Motor neuron (in vitro differentiated cells): ENCODE data around the gene SH3RF2. TPM values are rescaled to one million over a fixed set of nuclear protein-coding genes. Genes with fewer than 3 reads are reported as not detected.
"Not testable (repeated sequence)": the region's sequence is repeated elsewhere in the genome, so short reads cannot be mapped to it uniquely, and the experiment has no call there.

Source experiments
- ATAC-seq, 8 experiments: fragments of 200-7000 bp; cut with Tn5 transposase; replicated peaks in 6 of 8; 2 replicates each; pipeline ENCODE4 v1.8.0; 2021; ENCODE audit warnings: mild to moderate bottlenecking in 8 of 8, moderate library complexity in 8 of 8
- H3K27ac ChIP-seq, 2 donors: fragments of 250-450 bp; sonication (Bioruptor Pico); 2 replicates each; pipeline ENCODE4 v1.9.0; 2021; ENCODE audit warnings: antibody characterized with exemption in 2 of 2, mild to moderate bottlenecking in 2 of 2, moderate library complexity in 1 of 2
- H3K4me1 ChIP-seq, 2 donors: fragments of 250-450 bp; sonication (Bioruptor Pico); replicated peaks in 1 of 2; 2 replicates each; pipeline ENCODE4 v1.6.1; 2021; ENCODE audit warnings: antibody characterized with exemption in 2 of 2, mild to moderate bottlenecking in 2 of 2, moderate library complexity in 1 of 2
- H3K4me3 ChIP-seq, 5 donors: fragments of 250-450 bp; sonication (Bioruptor Pico); 2 replicates each; pipeline ENCODE4 v1.9.0; 2021; ENCODE audit warnings: antibody characterized with exemption in 5 of 5, mild to moderate bottlenecking in 5 of 5, moderate library complexity in 4 of 5
- WGBS, 10 experiments: fragments of 450-650 bp; shearing (Covaris generic); methylation state at CpG; one replicate each; pipeline ENCODE4 v1.0.0; 2022; 5-methylcytosine and 5-hydroxymethylcytosine counted together
- in situ Hi-C, 9 experiments: fragments of 400-800 bp; cut with MboI; loops; one replicate each; pipeline ENCODE4 v1.15.0; 2021; ENCODE audit warnings: low sequenced_read_pairs in 9 of 9, low pct_unique_long_range_greater_than_20kb in 2 of 9; ENCODE audit not compliant: unreplicated experiment in 9 of 9
- total RNA-seq, 8 experiments: library from RNA; unstranded; fragments of 300-600 nt; gene quantifications; 2 replicates each; pipeline versions ENCODE4 v1.2.3 to v1.2.4, GENCODE V29; 2022

Gene SH3RF2
- total RNA-seq, 8 experiments from 2014 or later, result 0.05 to 0.85 (median 0.27) TPM; not detected in 1

DNA sequence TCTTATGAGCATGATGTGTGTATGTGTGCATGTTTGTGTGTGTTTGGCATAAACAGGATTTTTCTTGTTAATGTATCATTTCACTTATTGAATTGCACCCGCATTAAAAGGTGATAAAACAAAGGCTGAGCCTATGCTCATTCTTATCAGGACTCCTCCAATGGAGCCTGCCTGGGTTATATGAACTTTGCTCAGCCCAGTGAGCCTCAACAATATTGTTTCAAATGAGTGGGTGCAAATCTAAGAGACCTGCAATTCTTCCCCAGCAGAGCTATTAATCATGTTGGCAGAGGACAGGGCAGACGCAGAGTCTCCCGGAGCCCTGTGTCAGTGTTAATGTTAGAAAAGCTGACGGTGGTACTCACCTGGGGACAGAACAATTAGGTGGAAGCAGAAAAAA lies 71.6 kb downstream of the SH3RF2 start:
- WGBS, 10 experiments, result 0 to 100% (median 26%) methylated on average over 1 to 4 of the region's 4 CpGs; no CpG with 5 or more reads in 2 of the 10 experiments
- ATAC-seq, result no peak

DNA sequence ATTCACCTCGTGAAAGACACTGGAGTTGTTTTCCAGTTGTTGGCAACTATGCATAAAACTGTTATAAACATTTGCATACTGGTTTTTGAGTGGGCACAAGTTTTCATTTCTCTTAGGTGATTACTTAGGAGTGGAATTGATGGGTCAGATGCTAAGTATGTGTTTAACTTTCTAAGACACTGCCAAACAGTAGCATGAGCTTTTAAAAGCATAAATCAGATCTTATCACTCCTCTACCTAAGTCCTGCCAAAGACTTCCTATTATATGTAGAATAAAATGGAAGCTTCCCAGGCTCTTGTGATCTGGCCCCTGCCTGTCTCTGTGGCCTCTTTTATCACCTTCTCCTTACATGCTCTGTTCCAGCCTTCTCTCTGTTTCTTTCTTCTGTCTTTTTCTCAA lies 72.6 kb downstream of the SH3RF2 start:
- 33 to 100% (median 73%) methylated on average over 1 of the region's 1 CpG; no CpG with 5 or more reads in 3 of the 10 experiments for WGBS, 10 experiments
- in situ Hi-C loops, result no loop called here
- Histone ChIP-seq H3K4me3 (no peak overlapping the region), H3K4me1 (peaks cover 0 to 4% of the 10 kb centered on the region in 2 donors), H3K27ac (no peak overlapping the region)
- ATAC-seq, result no peak

More for the DNA sequence above, 71.6 kb downstream of the SH3RF2 start:
- Histone ChIP-seq H3K4me3 (no peak overlapping the region), H3K27ac (no peak overlapping the region), H3K4me1 (peaks cover 0 to 4% of the 10 kb centered on the region in 2 donors)
- in situ Hi-C loops, result no loop called here

DNA sequence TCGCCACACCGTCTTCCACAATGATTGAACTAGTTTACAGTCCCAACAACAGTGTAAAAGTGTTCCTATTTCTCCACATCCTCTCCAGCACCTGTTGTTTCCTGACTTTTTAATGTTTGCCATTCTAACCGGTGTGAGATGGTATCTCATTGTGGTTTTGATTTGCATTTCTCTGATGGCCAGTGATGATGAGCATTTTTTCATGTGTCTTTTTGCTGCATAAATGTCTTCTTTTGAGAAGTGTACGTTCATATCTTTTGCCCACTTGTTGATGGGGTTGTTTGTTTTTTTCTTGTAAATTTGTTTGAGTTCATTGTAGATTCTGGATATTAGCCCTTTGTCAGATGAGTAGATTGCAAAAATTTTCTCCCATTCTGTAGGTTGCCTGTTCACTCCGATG lies 74.1 kb downstream of the SH3RF2 start:
- H3K4me1 ChIP-seq, H3K27ac ChIP-seq, ATAC-seq, in situ Hi-C loops, H3K4me3 ChIP-seq: not testable (repeated sequence)
- 40 to 100% (median 74%) methylated on average over 1 to 3 of the region's 5 CpGs; no CpG with 5 or more reads in 6 of the 10 experiments for WGBS, 10 experiments

DNA sequence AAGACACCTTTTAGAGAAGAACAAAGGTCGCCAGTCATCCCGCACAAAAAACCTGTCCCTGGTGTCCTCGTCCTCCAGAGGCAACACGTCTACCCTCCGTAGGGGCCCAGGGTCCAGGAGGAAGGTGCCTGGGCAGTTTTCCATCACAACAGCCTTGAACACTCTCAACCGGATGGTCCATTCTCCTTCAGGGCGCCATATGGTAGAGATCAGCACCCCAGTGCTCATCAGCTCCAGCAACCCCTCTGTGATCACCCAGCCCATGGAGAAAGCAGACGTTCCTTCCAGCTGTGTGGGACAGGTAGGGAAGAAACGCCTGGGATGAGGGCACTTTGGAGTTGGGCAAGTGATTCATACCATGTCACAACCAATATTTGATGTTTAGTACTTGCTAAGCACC lies 77.4 kb downstream of the SH3RF2 start:
- in situ Hi-C loops, result no loop called here
- Histone ChIP-seq H3K27ac (no peak overlapping the region), H3K4me3 (no peak overlapping the region), H3K4me1 (no peaks in the 10 kb centered on the region)
- 33 to 100% (median 75%) methylated on average over 1 to 7 of the region's 9 CpGs; no CpG with 5 or more reads in 3 of the 10 experiments for WGBS, 10 experiments
- no peak for ATAC-seq

DNA sequence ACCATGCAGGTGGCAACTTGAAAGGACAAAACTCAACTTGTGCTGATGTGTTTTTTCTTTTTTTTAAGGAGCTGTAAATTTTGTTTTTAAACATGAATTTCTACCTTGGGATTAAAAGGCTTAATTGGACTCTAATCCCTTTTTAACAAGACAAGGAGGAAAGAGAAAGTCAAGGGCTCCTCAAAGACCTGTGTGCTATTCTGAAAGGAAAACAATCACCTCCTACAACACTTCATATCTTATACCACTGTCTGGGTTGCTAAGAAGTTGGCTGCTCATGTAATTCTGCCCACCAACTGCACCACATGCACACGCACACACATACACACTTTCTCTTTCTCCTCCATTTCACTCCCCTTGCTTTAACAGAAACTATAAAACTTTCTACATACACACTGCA lies 78.6 kb downstream of the SH3RF2 start:
- Histone ChIP-seq H3K27ac (no peak overlapping the region), H3K4me1 (no peaks in the 10 kb centered on the region), H3K4me3 (no peak overlapping the region)
- 13 to 100% (median 88%) methylated on average over 1 of the region's 1 CpG; no CpG with 5 or more reads in 3 of the 10 experiments for WGBS, 10 experiments
- in situ Hi-C loops, result no loop called here
- no peak for ATAC-seq

DNA sequence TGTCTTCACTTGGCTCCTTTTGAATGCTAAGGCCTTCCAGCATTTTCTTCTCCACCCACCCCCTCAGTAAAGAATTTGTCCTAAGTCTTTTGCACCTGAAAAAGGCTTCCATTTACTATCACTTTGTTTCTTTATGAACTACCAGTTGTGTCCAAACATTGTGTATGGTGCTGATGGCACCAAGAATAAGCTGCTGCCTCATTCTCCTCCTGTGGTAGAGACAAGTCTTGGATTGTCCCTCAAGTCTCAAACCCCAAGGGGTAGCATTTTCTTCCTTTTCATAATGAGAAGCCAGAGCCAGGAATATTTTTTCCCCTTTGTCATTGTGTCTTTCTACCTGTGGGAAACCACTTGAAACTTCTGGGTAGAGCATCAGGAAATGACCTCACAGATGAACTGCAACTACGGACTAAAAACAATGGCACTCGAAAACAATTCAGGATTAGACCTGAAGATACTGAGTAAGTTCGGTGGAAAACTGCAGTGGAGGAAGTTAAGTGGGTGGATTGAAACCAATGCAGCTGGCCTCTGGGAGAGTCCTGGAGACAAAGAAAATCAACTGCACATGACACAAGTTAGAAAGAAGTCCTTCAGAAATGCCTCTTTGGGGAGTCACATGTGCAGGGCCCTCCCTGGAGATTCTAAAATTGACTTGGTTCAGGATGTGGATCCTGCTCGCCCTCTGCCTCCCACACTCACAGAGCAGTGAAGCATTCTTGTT lies 80.5 kb downstream of the SH3RF2 start:
- Histone ChIP-seq H3K4me1 (no peaks in the 10 kb centered on the region), H3K4me3 (no peak overlapping the region), H3K27ac (no peak overlapping the region)
- in situ Hi-C loops, result no loop called here
- no peak for ATAC-seq
- WGBS, 10 experiments, result 20 to 89% (median 80%) methylated on average over 1 to 4 of the region's 4 CpGs; no CpG with 5 or more reads in 3 of the 10 experiments

DNA sequence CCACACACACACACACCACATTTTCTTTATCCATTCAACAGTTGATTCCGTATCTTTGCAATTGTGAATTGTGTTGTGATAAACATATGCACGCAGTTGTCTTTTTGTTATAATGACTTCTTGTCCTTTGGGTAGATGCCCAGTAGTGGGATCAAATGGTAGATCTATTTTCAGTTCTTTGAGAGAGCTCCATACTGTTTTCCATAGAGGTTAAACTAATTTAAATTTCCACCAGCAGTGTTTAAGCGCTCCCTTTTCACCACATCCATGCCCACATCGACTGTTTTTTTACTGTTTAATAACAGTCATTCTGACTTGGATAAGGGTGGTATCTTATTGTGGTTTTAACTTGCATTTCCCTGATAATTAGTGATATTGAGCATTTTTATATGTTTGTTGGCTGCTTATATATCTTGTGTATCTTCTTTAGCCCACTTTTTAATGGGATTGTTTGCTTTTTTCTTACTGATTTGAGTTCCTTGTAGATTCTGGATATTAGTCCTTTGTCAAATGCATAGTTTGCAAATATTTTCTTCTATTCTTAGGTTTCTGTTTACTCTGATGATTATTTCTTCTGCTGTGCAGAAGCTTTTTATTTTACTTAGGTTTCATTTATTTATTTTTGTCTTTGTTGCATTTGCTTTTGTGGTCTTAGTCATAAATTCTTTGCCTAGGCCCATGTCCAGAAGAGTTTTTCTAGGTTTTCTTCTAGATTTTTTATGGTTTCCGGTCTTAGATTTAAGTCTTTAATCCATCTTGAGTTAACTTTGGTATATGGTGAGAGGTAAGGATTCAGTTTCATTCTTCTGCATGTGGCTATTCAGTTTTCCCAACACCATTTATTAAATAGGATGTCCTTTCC lies 82.4 kb downstream of the SH3RF2 start:
- H3K4me3 ChIP-seq, result no peak overlapping the region
- 42 to 100% (median 86%) methylated on average over 1 to 5 of the region's 5 CpGs for WGBS, 10 experiments
- no peak for ATAC-seq
- in situ Hi-C loops, result no loop called here
- H3K27ac ChIP-seq, result no peak overlapping the region
- H3K4me1 ChIP-seq, result no peaks in the 10 kb centered on the region

DNA sequence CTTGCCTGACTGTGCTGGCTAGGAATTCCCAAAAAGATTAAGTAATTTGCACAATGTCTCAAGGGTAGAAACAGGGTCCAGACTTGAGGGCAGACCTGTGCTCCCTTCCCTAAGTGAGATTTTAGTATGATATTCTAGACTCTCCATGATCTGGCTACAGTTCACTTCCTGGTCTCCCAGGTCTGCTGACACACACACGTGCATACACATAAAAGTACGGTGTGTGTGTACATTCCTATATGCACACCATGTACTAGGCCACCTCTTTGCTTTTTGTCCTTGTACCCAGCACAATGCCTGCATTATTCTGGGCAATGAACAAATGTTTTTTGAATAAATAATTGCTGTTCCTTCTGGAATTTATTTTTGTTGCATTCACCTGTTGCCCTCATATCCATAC lies 83.7 kb downstream of the SH3RF2 start:
- WGBS, 10 experiments, result 45 to 100% (median 83%) methylated on average over 1 to 2 of the region's 2 CpGs; no CpG with 5 or more reads in 5 of the 10 experiments

DNA sequence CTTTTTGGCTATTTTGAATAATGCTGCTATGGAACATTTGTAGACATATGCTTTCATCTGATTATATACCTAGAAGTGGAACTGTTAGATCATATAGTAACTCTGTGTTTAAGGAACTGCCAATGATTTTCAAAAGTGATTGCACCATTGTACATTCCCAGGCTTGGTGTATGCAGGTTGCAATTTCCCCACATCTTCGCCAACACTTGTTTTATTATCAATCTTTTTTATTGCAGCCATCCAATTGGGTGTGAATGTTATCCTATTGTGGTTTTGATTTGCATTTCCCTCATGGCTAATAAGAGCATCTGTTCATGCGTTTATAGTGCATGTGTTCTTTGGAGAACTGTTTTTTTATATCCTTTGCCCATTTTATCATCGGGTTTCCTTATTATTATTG lies 87.7 kb downstream of the SH3RF2 start:
- Histone ChIP-seq H3K27ac (no peak overlapping the region), H3K4me3 (no peak overlapping the region), H3K4me1 (peaks cover 5 to 7% of the 10 kb centered on the region in 2 donors)
- 8 to 83% (median 62%) methylated on average over 2 to 3 of the region's 3 CpGs for WGBS, 10 experiments
- ATAC-seq, result peak in 1 of 8 experiments; percentile 48
- in situ Hi-C loops, result no loop called here

More for the DNA sequence above, 83.7 kb downstream of the SH3RF2 start:
- no peak overlapping the region for H3K27ac ChIP-seq
- no peaks in the 10 kb centered on the region for H3K4me1 ChIP-seq
- no peak overlapping the region for H3K4me3 ChIP-seq
- in situ Hi-C loops, result no loop called here
- ATAC-seq, result no peak

DNA sequence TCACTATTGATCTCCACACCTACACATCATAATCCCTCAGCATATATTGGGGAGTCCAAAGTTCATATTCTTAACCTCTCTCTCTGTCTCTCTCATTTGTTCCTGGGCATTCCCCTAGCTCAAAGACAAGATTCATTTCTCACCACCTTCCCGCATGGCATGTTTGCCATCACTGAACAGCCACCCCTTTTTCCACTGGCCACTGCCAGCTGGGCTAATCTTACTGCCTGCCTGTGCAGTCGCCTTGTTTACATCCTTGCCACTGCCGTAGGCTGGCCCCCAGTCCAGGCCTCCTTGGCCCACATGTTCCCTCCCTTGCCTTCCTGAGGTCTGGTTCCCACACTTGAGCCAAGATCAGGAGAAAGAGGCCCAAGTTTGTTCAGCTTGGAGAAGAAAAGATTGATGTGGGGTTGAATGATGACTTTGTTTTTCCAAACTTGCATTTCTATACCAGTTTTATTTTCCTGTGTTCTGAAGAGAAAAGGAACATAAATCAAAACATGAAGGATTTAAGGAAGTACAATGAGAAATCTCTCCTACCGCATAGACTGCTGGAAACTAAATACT lies 88.8 kb downstream of the SH3RF2 start:
- peak in 5 of 8 experiments; percentile 46 to 83 (median 59) for ATAC-seq
- Histone ChIP-seq H3K4me1 (peaks cover 11 to 12% of the 10 kb centered on the region in 2 donors), H3K4me3 (no peak overlapping the region), H3K27ac (no peak overlapping the region)
- in situ Hi-C loops, result loop anchor here in 3 of 9 experiments (25.0 kb wide), 4 partner anchors 188 to 1838 kb away; partner anchors contain the start of gene PRELID2 (in 1 of the 3)
- 14 to 93% (median 38%) methylated on average over 1 to 4 of the region's 4 CpGs; no CpG with 5 or more reads in 1 of the 10 experiments for WGBS, 10 experiments

DNA sequence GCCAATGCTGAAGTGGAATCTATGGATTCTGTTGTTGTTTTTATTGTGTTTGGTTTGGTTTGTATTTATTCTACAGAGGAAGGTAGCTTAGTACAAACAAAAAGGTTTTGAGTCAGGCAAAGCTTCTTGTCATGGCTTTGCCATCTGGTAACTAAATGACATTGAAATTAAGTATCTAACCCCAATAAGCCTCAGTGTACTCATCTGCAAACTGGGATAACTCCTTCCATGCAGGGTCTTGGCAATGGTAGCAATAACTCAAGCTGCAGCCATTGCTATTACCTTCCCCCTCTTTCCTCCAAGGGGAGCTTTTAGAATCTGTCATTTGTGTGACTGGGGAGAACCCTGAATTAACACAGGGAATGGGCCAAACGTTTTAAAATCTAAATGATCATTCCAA lies 89.3 kb downstream of the SH3RF2 start:
- Histone ChIP-seq H3K4me3 (no peak overlapping the region), H3K27ac (no peak overlapping the region), H3K4me1 (peaks cover 11 to 12% of the 10 kb centered on the region in 2 donors)
- no peak for ATAC-seq
- 0 to 22% (median 11%) methylated on average over 1 of the region's 1 CpG; no CpG with 5 or more reads in 5 of the 10 experiments for WGBS, 10 experiments
- in situ Hi-C loops, result loop anchor here in 3 of 9 experiments (25.0 kb wide), 4 partner anchors 188 to 1838 kb away; partner anchors contain the start of gene PRELID2 (in 1 of the 3)

DNA sequence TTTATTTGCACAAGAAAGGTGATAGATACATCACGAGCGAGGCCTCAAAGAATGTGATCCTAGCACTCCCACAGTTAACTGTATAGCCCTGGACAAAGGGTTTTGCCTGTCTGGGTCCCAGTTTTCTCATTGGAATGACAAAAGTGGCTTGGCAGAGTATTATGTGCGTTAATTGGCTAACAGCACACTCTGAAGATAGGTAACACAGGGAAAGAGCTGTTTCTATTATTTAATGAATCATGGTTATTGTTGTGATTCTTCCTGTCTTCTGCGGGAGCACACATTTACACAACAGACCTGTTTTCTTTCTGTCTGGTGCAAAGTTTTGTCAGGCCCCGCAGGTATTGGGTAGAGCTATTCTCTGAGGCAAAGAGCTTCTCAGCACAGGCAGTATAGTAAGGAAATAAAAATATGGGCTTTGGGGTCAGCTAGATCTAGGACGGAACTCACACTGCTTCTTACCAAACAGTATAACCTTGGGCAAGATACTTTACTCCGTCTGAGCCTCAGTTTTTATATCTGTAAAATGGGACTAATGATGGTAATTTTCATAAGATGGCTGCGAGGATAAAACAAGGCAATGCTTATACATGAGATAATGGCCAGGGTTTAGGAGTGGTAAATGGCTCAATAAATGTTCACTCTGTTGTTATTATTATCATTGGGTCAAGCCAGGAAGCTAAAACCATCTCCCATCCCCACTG lies 90.1 kb downstream of the SH3RF2 start:
- peak in 3 of 8 experiments; percentile 20 to 54 (median 53) for ATAC-seq
- in situ Hi-C loops, result loop anchor here in 3 of 9 experiments (25.0 kb wide), 4 partner anchors 189 to 1839 kb away; partner anchors contain the start of gene PRELID2 (in 1 of the 3)
- Histone ChIP-seq H3K27ac (peak overlapping the region in 1 of 2 donors; percentile 20), H3K4me1 (peaks cover 11 to 12% of the 10 kb centered on the region in 2 donors), H3K4me3 (no peak overlapping the region)
- 40 to 93% (median 46%) methylated on average over 1 to 8 of the region's 8 CpGs; no CpG with 5 or more reads in 1 of the 10 experiments for WGBS, 10 experiments
